PFSK-1 (cell line): ENCODE measurements around the gene FBXL16.

Experiments
- FOXP2 ChIP-seq: optimal IDR thresholded peaks from 2 replicates; pipeline ENCODE3; 2011; ENCODE audit warnings: borderline replicate concordance, control low read depth, inconsistent platforms; ENCODE audit not compliant: insufficient read depth; ENCODE audit errors: extremely low read length, extremely low read depth
- POLR2AphosphoS5 ChIP-seq: IDR thresholded peaks from 2 replicates; pipeline ENCODE4 v1.6.1; 2012; ENCODE audit warnings: low read depth, mild to moderate bottlenecking, control low read depth, low read length, moderate library complexity
- SIN3A ChIP-seq: IDR thresholded peaks from 2 replicates; pipeline ENCODE4 v1.6.1; 2012; ENCODE audit warnings: mild to moderate bottlenecking, low read length, moderate library complexity, borderline replicate concordance; ENCODE audit not compliant: insufficient read depth
- TAF1 ChIP-seq: IDR thresholded peaks from 2 replicates; pipeline ENCODE4 v1.6.1; 2012; ENCODE audit warnings: low read length, control low read depth, borderline replicate concordance; ENCODE audit not compliant: insufficient read depth
- TF ChIP-seq, protein P1 (sequence below), 2 experiments: IDR thresholded peaks; 2 replicates each; pipeline versions ENCODE4 v1.6.1 to v1.8.0; 2011 to 2012; ENCODE audit warnings: low read depth in 2 of 2, low read length in 2 of 2, control low read depth in 1 of 2, inconsistent platforms in 1 of 2, mild to moderate bottlenecking in 1 of 2, moderate library complexity in 1 of 2; ENCODE audit not compliant: insufficient read depth in 1 of 2

FBXL16 gene

DNA sequence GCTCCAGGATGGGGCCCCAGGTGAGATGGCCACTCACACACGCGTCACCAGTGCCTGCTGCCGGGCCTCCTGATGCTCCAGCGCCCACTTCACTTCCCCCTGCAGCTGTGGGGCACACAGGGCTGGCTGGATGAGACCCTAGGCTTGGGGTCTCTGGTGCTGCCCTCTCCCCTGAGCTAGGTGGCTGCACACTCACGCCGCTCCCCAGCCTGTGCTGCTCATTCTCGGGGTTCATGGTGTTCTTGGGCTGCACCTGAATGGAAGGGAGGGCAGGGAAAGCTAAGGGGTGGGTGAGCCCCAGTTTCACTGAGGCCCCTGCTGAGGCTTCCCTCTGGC is 19.4 kb upstream of the FBXL16 start:
- TF ChIP-seq POLR2AphosphoS5, result no peak
- TF ChIP-seq, protein P1, sequence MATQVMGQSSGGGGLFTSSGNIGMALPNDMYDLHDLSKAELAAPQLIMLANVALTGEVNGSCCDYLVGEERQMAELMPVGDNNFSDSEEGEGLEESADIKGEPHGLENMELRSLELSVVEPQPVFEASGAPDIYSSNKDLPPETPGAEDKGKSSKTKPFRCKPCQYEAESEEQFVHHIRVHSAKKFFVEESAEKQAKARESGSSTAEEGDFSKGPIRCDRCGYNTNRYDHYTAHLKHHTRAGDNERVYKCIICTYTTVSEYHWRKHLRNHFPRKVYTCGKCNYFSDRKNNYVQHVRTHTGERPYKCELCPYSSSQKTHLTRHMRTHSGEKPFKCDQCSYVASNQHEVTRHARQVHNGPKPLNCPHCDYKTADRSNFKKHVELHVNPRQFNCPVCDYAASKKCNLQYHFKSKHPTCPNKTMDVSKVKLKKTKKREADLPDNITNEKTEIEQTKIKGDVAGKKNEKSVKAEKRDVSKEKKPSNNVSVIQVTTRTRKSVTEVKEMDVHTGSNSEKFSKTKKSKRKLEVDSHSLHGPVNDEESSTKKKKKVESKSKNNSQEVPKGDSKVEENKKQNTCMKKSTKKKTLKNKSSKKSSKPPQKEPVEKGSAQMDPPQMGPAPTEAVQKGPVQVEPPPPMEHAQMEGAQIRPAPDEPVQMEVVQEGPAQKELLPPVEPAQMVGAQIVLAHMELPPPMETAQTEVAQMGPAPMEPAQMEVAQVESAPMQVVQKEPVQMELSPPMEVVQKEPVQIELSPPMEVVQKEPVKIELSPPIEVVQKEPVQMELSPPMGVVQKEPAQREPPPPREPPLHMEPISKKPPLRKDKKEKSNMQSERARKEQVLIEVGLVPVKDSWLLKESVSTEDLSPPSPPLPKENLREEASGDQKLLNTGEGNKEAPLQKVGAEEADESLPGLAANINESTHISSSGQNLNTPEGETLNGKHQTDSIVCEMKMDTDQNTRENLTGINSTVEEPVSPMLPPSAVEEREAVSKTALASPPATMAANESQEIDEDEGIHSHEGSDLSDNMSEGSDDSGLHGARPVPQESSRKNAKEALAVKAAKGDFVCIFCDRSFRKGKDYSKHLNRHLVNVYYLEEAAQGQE (IDR thresholded peaks at IDR 0.05; ENCODE audit: insufficient read depth in 1 of 2, low read depth in 2 of 2, low read length in 2 of 2), result no peak

DNA sequence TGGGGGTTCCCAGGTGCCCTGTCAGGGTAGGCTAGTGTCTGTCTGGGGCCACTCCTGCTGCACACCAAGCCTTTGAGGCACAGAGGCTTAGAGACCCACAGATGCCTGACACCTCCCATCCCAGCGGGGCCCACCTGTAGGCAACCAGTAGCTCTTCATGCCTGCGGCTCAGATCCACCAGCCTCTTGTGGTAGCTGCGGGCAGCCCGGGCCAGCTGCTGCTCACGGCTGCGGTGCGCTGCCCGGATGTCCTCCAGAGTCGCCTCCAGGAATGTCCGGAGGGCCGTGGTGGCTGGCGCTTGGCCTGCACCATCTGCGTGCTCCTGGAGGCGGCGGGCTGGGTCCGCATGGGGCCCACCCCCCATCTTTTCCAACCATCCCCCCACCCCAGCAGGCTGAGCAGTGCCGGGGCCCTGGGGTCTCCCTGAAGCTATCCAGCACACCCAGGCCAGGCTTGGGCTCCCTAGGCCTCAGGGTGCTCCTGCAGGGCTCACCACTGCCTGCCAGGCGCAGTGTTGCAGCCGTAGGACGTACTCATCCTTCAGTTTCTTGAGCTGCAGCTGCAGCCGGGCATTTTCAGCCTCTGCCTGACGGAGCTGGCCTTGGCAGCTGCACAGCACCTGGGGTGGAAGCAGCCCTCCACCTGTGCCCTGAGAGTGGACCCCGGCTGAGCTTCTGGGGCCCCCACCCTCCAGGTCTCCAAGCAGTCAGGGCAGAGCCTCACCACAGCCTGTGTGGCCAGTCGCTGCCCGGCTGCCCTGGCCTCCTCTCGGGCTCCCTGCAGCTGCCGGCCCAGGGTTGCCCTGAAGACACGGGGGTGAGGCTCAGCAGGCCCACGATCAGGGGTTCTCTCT is 18.8 kb upstream of the FBXL16 start:
- TF ChIP-seq TAF1 (no peak), POLR2AphosphoS5 (no peak), FOXP2 (no peak), SIN3A (no peak)
- TF ChIP-seq, protein P1 (IDR thresholded peaks at IDR 0.05; ENCODE audit: insufficient read depth in 1 of 2, low read depth in 2 of 2, low read length in 2 of 2), result no peak

DNA sequence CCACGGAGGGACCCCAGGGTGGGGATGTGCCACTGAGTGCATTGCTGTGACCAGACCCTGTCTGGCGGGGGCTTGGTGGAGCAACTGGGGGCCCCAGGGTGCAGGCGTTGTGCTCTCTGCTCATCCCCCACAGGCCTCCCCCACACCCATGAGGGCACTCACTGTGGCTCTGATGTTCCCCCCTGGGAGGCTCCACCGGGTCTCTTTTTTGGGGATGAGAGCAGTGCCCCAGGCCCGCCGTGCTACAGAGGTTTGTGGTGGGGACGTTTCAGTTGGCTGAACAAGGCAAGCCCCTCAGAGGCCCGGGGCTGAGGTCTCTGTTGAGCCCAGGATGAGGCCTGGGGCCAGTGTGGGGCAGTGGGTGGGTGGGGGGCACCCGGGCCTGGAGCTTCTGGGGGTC is 18.1 kb upstream of the FBXL16 start:
- TF ChIP-seq FOXP2, result no peak
- TF ChIP-seq SIN3A, result no peak
- TF ChIP-seq, protein P1 (IDR thresholded peaks at IDR 0.05; ENCODE audit: insufficient read depth in 1 of 2, low read depth in 2 of 2, low read length in 2 of 2), result no peak
- TF ChIP-seq POLR2AphosphoS5, result no peak
- TF ChIP-seq TAF1, result no peak

DNA sequence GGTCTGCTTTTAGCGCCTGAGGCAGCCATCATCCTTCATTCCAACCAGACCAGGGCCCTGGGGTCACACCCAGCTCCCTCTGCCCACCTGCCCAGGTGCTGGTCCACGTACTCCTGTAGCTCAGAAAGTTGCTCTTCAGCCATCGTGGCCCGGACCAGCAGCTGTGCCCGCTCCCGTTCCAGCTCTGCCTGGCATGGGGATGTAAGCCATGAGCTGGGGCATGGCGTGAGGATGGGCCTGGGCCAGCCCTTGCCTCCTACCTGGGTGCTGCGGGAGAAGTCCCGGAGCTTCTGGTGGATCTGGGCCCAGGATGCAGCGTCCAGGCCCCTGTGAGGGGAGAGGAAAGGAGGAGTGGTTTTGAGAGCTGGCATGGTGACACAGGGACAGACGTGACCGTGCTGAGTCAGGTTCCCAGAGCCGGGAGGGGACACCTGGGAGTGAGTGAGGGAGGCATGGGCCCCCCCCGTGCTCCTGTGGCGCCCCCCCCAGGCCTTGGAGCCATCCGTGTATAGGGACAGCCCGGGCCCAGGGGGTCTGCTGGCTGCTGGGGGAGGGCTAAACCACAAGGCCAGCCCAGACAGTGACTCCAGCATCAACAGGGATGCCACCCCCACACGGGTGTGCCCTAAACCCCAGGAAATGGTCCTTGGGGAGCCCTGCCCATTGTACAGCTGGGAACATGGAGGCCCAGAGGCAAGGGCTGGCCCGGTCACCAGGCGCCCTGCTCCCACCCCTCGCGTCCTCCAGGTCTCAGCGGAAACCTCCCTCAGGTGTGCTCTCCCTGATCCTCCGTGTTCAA is 17.4 kb upstream of the FBXL16 start:
- TF ChIP-seq, protein P1 (IDR thresholded peaks at IDR 0.05; ENCODE audit: insufficient read depth in 1 of 2, low read depth in 2 of 2, low read length in 2 of 2), result no peak
- no peak for TF ChIP-seq POLR2AphosphoS5
- TF ChIP-seq SIN3A, result no peak
- no peak for TF ChIP-seq TAF1
- TF ChIP-seq FOXP2, result no peak
